HG03066 (cell line): ENCODE data around the gene HLA-DOA.

Experiments
- ATAC-seq: cut with Tn5 transposase; IDR thresholded peaks from one replicate; pipeline ENCODE4 v1.9.1; 2021; ENCODE audit warnings: low read depth; ENCODE audit not compliant: unreplicated experiment

HLA-DOA gene

DNA sequence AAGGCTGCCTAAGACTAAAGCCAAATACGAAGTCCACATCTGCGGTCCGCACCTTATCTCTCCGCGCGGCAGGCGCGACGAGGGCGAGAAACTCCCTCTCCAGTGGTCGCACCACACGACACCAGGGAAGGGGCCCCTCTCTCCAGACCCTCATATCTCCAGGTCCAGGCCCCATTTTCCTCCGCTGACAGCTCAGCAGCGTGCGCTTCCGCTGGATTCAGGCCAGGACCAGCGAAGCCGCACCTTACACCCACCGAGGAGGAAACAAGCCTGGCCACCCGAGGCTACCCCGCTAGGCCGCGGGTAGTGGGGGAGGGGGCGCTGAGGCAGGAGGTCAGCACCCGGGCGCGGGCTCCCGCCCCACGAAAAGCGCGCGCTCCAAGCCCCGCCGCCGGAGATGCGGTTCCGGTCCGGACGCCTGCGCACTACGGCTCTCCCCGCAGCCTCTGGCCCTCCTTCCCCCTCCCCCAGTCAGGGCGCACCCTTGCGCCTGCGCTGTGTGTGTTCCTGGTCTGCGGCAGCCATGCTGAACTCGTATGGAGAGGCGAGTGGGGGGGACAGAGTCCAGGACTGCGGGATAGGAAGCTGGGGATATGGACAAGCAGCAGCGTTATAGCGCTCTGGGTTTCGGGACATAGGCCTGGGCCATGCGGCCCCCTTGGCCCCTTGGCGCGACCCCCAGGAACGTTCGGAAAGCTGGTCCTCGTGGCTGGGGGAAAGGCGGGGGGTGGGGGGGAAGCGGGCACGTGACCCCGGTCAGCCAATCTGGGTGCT, 41.1 kb downstream of the HLA-DOA start, which contains the start of gene BRD2:
Gene BRD2 (plus strand): TSS at position 502 of the 774 bp plus-strand sequence. CDS start 4,305 bp downstream, outside the sequence.
- ATAC-seq = peak; percentile 26

DNA sequence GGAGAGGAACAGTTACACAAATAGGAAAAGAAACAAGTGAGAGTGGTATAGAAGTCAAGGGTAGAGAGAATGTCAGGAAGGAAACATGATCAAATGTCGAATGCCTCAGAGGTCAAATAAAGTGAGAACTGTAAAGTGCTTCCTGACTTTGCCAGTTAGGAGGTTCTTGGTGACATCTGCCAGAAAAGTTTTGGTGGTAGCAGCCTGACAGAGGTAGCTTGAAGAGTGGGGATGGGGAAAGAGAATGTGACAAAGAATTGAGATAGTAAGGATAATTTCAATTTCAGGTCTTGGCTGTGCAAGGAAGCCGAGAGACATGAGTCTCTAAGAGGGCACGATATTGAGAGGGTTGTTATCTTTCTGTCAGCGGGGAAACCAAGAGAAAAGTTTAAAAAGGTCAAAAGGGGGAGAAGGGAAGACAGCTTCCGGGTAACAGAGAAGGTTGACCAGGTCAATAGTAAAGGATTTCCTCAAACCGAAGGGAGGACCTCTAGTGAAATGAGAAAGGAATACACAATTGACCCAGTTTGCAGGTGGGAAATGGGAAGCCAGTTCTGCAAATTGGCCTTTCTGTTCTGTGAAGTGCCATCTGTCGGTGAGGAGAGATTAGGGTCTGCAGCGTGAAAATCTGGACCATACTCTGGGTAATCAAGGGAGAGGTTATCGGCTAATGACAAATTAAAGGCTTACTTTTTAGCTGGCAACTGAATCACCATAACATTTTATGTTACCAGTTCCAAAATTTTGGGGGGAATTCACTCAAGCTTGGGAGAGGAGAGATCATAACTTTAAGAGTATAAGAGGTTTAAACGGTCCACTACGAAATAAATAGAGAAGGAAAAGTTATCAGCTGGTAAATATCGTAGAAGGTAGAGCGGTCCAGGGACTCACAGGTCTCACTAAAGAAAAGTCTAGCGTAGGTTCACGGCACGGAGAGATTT, 42.0 kb downstream of the HLA-DOA start:
- ATAC-seq = no peak

DNA sequence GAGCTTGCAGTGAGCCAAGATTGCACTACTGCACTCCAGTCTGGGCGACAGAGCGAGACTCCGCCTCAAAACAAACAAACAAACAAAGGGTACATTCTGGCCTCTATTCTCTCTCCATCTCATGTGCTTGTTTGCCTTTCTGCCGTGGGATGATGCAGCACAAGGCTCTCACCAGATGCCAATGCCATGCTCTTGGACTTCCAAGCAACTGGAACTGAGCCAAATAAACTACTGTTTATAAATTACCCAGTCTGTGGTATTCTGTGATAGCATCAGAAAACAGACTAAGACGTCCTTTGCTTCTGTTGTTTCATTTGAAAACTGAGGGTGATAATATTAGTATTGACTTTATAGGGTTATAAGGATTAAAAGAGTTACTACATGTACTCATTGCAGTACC, 44.6 kb downstream of the HLA-DOA start:
- no peak for ATAC-seq

DNA sequence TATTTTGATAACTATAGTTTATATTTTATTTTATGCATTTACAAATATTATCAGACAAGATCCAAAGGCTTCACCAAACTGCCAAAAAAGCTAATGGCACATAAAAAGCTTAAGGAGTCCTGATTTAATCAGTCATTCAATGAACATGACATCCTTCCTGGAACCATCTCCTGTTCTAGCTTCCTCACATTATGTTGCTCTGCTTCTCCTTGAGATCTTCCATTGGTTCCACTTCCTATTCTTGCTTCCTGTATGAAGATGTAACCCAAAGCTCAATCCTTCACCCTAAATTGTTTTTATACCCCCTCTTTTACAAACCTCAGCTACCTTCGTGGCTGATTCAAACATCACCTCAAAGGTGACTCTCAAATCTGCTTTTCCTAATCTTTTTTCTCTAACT, 45.5 kb downstream of the HLA-DOA start:
- no peak for ATAC-seq

DNA sequence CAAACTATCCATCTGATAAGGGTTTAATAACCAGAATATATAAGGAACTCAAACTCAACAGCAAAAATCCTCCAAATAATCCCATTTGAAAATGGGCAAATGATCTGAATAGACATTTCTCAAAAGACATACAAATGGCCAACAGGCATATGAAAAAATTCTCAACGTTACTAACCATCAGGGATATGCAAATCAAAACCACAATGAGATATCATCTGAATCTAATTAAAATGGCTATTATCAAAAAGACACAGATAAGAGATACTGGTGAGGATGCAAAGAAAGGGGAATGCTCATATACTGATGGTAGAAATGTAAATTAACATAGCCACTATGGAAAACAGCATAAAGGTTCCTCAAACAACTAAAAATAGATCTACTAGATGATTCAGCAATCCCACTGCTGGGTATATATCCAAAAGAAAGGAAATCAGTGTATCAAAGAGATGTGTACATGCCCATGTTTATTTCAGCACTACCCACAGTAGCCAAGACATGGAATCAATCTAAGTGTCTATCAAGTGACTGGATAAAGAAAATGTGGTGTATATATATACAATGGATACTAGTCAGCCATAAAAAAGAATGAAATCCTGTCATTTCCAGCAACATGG, 47.1 kb downstream of the HLA-DOA start:
- ATAC-seq = no peak

DNA sequence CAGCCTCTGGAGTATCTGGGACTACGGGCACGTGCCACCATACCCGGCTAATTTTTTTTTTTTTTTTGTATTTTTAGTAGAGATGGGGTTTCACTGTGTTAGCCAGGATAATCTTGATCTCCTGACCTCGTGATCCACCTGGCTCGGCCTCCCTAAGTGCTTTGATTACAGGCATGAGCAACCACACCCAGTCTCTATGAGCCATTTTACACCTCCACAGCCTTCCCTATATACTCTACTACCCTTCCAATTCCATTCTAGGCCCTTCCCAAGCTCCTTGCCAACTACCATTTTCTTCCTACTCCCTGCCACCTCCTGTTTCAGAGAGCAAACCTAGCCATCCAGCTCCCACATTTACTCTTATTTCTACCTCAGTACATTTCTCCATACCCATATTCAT, 48.8 kb downstream of the HLA-DOA start:
- no peak for ATAC-seq

DNA sequence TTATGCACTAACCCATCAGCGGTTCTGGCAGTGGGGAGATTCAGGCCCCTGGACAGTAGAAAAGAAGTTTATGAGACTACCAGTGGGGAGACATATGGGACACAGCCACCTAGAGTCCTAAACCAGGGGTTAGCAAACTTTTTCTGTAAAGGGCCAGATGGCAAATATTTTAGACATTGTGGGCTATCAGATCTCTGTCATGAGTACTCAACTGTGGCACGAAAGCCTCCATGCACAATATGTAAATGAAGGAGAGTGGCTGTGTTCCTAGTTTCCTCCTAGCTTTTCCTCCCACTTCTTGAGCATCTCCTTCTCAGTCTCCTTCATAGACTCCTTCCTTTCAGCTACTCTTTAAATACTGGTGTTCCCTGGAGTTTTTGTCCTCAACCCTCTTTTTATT, 53.2 kb downstream of the HLA-DOA start:
- no peak for ATAC-seq

DNA sequence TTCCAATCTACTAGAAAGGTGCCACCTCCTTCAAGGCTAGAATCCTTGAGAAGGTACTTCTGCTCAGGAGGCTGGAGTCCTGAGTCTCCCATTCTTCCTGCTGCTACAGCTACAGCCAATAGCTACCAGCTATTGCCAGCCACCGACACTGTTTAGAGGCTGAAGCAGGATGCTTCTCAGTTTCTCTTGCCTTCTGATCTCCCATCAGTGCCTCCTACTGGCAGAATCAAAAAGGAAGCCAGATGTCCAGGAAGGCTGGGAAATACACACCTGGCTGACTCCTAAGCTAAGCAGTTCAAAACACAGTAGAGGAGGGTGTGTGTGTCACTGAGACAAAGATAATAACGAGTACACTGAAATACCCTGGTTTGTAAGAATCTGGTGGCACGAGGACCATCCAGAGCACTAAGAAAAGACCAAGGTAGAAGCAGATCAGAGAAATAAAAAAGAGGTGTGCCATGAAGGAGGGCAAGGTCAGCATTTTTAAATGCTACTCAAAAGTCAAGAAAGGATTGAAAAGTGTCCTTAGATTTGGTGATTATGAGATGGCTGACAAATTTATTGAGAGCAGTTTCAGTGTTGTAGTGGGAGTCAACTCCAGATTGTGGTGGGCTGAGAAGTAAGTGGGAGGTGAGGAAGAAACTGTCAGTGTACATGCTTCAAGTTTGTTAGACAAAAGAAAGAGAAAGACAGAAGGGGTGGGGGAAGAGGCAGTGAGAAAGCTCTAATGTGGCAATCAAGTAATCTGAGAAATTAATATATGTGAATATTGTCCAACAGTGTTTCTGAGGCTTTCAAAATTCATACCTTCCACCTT, 54.2 kb downstream of the HLA-DOA start:
- ATAC-seq = no peak

DNA sequence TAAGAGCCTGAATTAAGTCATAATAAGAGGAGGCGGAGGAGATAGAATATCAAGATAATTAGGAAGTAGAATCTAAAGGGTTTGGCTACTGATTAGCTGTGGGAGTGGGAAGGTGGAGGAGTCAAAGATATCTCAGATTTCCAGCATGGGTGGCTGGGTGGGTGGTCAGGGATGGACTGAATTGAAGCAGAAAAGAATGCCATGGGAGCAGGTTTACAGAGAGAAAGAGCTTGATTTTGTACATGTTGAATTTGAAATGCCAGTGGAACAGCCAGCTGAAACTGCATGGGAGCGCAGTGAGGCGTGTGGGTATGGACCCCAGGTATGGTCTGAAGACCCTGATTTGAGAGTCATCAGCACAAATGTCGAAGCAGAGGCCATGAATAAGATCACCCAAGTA, 55.1 kb downstream of the HLA-DOA start:
- no peak for ATAC-seq
